ENCODE measurements around the gene DCAF11.

Gene DCAF11

DNA sequence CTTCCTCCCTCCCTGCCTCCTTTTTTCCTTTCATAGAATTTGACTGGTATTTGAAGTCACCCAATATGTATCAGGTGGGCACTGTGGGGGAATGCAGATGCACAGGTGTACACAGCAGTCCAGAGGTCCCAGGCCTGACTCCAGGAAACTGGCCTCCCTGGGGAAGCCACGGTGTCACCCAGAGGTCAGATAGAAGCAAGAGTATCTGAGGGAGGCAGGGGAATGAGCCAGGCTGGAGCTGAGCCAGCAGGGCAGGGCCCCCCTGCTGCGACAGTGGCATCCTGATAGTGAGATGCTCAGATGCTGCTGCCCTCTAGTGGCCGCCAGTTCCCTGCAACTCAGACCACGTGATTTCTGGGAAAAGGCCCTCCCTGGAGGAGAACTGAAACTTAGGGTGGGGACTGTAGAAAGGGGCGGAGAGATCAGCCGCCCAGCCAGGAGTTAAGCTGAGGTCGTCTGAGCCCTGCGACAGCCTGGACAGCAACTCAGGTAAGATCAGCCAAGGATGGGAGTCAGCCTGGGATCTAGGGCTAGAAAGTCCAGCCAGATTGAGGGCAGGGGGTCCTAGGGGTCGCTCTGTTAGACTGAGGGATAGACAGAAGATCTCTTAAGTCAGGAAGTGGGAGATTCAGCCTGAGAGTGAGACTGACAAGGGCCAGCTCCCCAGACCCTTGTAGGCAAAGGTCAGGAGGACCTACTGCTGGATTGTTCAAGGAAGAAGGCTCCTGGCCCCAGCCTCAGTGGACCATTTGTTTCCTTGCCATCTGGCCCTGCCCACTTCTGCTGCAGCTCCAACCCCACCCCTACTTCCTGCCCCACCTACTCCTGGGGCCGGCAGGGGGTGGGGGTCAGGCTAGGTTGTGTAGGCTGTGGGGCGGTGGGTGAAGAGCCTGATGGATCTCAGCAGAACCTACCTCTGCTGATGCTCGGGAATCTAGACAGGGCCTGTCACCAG is 46.5 kb downstream of the DCAF11 start, which contains the start of gene IRF9:
TSS of gene IRF9 (plus strand) at position 416 of the 955 bp plus-strand sequence. CDS start 880 bp downstream, outside the sequence.
- DNase-seq (ENCODE audit: low read depth in 2 of 2): peak; percentile 96 to 97

DNA sequence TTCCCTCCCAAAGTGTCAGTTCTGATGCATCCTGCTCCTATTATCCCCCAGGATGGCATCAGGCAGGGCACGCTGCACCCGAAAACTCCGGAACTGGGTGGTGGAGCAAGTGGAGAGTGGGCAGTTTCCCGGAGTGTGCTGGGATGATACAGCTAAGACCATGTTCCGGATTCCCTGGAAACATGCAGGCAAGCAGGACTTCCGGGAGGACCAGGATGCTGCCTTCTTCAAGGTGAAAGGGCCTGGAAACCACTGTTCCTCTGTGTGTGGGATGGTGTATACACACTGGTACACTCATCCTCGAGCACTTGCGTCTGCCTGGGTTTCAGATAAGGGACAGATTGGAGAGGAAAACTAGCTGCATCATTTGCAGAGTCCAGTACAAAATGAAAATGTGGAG is 47.5 kb downstream of the DCAF11 start:
- no peak for DNase-seq (ENCODE audit: low read depth in 2 of 2)

DNA sequence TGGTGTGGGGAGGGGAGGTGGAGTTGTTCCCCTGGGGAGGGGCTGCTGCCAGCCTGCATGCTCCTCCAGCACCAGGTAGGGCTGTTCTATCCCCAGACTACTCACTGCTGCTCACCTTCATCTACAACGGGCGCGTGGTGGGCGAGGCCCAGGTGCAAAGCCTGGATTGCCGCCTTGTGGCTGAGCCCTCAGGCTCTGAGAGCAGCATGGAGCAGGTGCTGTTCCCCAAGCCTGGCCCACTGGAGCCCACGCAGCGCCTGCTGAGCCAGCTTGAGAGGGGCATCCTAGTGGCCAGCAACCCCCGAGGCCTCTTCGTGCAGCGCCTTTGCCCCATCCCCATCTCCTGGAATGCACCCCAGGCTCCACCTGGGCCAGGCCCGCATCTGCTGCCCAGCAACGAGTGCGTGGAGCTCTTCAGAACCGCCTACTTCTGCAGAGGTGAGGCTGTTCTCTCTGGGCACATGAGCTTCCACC is 50.0 kb downstream of the DCAF11 start:
- DNase-seq (ENCODE audit: low read depth in 2 of 2): no peak

DNA sequence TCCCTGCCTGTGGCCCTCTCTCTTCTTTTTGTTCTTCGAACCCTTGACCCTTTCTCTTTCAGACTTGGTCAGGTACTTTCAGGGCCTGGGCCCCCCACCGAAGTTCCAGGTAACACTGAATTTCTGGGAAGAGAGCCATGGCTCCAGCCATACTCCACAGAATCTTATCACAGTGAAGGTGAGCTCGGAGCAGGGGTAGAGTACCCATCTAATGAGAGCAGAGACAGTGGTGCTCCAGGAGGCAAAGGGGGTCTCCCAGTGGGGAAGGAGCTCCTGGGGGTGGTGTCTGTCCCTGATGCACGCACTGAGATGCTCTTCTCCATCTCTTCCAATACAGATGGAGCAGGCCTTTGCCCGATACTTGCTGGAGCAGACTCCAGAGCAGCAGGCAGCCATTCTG is 51.2 kb downstream of the DCAF11 start:
- DNase-seq (ENCODE audit: low read depth in 2 of 2): no peak

DNA sequence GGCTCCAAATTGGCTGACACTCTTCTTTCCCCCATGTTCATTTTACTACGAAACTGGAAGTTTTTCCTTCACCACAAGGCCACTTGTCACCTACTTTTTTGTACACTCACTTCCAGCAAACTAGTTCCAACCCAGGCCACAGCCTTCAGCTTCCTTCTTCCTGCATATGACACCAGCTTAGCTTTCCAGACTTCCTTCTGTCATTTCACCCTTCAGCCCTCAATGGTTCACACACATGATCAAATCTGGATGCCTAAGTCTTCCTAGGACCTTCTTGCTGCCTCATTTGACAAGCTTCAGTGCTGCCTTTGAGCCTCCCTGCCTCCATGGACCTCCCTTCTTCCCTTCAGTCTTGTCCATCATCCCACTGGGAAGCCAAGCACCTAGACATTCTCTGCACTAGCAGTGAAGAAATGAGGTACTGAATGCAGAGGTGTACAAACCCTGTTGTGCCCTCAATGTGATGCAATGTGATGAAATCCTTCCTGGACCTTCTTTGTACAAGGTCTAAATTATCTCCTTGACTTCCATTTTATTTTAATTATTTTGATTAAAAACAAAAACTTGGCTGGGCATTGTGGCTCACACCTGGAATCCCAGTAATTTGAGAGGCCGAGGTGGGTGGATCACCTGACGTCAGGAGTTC is 53.0 kb downstream of the DCAF11 start:
- no peak for DNase-seq (ENCODE audit: low read depth in 2 of 2)

DNA sequence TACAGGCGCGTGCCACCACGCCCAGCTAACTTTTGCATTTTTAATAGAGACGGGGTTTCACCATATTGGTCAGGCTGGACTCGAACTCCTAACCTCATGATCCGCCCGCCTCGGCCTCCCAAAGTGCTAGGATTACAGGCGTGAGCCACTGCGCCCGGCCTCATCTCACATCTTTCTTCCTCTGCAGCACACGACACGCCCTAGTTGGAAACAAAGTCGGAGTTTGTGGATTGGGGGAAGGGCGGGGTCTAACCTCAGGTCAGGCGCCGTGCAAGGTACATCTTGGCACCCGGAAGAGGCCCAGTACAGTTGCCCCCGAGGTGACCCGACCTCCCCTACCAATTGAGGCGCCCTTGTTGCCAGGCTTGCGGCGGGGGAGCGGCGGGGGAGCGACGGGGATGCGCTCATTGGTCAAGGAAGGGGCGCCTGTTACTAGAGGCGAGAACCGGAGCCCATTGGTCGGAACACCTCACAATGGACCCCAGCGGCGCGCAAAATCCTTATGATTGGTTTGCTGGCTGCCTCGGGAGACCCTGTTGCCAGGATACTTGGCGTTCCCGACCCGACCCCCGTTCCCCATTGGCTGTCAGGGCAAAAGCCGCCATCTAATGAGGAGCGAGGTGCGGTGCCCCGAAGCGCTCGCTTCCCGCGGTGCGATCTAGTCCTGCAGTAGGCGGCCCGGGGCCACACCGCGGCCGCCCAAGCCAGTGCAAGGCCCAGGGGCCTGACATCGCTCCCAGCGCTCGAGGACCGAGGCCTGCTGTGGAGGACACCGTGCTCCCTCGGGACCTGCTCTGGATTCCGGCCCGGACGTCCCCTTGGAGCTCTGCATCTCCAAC is 57.1 kb downstream of the DCAF11 start, which contains the start of gene REC8:
TSS of gene REC8 (plus strand) at position 659 of the 839 bp plus-strand sequence. CDS start 473 bp downstream, outside the sequence.
- DNase-seq (ENCODE audit: low read depth in 2 of 2): peak; percentile 43 to 58

DNA sequence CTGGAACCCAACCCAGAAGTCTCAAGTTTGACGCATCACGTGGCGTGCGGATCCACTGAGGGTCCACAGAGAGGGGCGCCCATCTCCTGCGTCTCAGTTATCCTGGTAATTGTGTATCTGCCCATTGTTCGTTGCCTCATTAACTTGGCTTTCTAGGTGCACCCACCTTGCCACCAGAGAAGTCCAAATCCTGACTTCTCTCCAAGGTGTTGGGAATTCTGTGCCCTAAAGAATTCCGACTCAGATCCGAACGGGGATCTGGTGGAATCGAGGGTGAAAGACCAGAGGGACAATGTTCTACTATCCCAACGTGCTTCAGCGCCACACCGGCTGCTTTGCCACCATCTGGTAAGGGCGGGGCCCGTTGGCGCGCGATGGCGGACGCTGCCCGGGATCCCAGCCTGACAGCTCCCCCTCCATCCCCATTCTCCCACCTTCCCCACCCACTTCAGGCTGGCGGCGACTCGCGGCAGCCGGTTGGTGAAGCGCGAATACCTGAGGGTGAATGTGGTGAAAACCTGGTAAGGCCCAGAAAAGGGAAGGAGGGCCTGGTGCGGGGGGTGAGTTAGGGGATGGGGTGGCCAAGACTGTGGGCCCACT is 57.8 kb downstream of the DCAF11 start:
- no peak for DNase-seq (ENCODE audit: low read depth in 2 of 2)

DNA sequence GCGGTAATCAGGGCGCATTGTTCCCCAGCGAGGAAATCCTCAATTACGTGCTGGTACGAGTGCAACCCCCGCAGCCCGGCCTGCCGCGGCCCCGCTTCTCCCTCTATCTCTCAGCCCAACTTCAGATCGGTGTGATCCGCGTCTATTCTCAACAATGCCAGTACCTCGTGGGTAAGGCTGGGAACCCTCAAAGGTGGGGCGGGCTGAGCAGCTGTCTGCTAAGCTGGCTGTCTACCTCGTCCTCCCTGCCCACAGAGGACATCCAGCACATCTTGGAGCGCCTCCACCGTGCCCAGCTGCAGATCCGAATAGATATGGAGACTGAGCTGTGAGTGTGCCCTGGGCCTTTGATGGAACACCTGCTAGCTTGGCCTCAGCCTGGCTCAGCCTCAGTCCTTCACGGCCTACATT is 58.3 kb downstream of the DCAF11 start:
- DNase-seq (ENCODE audit: low read depth in 2 of 2): no peak
